ENCODE results near the gene RBBP8NL.

Gene RBBP8NL

GRCh38 chr20:62389601-62390087, 37.7 kb downstream of the RBBP8NL start:
- ATAC-seq, result no peak
- 0 out of 2 replicates have a peak, but pooled peaks have one; percentile 18 for TF ChIP-seq CSRNP3 (CRISPR knock-in tag; IDR thresholded peaks at IDR 0.05)
- no peak for TF ChIP-seq ZNF8 (CRISPR knock-in tag; IDR thresholded peaks at IDR 0.05)

DNA sequence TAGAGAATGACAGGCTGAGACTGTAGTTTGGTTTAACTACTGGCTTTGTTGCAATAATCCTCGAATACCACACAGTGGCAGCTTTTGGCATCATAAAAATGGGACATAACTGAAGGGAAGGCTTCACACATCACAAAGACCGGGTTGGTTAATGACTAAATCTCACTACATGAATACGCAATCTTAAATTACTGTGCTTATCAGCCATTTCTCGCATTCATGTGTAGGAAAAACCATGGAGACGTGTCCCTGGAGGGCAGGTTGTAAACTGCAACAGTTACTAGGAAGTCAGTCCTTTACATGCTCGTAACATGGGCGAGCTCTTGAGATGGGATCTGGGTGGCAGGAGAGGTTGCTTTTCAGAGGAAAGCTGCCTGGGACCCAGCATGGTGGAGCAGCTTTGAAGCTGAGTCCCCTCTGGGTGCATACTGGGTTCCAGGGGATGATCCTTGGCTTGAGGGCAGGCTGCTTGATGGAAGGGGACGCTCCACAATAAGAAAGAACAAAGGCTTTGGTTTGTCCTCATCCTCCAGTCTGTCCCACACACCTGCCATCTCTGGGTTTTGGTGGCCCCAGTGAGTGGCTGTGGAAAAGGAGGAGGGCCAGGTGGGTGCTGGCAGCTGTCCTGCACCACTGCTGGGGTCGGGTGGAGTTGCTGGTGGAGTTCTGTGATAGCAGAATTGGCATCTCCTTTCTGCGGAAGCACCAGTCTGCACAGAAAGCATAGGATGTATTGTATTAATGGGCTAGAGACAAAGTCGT, 38.3 kb downstream of the RBBP8NL start:
- ATAC-seq, result no peak
- TF ChIP-seq ZFP3 (CRISPR knock-in tag; IDR thresholded peaks at IDR 0.05), result no peak
- TF ChIP-seq ZNF8 (CRISPR knock-in tag; IDR thresholded peaks at IDR 0.05), result no peak
- no peak for TF ChIP-seq ESRRG (CRISPR knock-in tag; IDR thresholded peaks at IDR 0.05)
- no peak for TF ChIP-seq GLIS3 (CRISPR knock-in tag; IDR thresholded peaks at IDR 0.05)
- TF ChIP-seq CSRNP3 (CRISPR knock-in tag; IDR thresholded peaks at IDR 0.05), result no peak
- no peak for TF ChIP-seq TSHZ2 (CRISPR knock-in tag; IDR thresholded peaks at IDR 0.05)
- TF ChIP-seq ZNF565 (CRISPR knock-in tag; conservative IDR thresholded peaks at IDR 0.05; ENCODE audit: low read depth), result no peak
- no peak for TF ChIP-seq BACH2 (CRISPR knock-in tag; IDR thresholded peaks at IDR 0.05; ENCODE audit: borderline replicate concordance)
- no peak for TF ChIP-seq RARB (CRISPR knock-in tag; IDR thresholded peaks at IDR 0.05)
- no peak for TF ChIP-seq TOX (CRISPR knock-in tag; IDR thresholded peaks at IDR 0.05; ENCODE audit: borderline replicate concordance)
- no peak for TF ChIP-seq PATZ1 (CRISPR knock-in tag; IDR thresholded peaks at IDR 0.05; ENCODE audit: borderline replicate concordance)

DNA sequence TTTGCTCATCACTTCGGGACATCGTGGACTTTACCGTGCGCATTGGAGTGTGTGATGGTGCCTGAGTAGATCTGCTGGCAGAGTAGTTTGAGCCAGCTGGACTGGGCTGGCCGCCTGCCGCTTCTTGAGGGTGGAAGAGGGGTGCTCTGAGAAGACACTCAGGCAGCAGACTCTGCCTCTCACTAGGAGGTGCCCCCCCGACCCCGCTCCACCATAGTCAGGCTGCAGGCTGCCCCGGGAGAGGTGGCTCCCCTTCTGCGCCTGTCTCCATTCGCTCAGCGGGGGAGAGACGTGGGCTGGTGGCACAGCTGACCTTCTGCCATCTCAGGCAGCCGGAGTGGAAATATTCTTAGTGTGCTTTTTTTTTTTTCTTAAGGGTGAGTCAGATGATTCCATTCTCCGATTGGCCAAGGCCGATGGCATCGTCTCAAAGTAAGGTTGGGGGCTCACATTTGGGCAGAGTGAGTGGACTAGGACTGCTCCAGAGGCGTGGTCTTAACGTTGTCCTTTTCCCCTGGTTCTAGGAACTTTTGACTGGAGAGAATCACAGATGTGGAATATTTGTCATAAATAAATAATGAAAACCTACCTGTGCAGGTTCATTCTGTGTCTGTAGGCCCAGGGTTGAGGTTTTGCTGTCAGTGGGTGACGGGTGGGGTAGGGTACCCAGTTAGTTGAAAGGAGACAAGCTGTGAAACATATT, 39.3 kb downstream of the RBBP8NL start:
- no peak for TF ChIP-seq TOX (CRISPR knock-in tag; IDR thresholded peaks at IDR 0.05; ENCODE audit: borderline replicate concordance)
- TF ChIP-seq POU6F1 (CRISPR knock-in tag; IDR thresholded peaks at IDR 0.05; ENCODE audit: borderline replicate concordance, low read depth), result no peak
- no peak for TF ChIP-seq PATZ1 (CRISPR knock-in tag; IDR thresholded peaks at IDR 0.05; ENCODE audit: borderline replicate concordance)
- TF ChIP-seq PPARA (CRISPR knock-in tag; IDR thresholded peaks at IDR 0.05; ENCODE audit: borderline replicate concordance), result no peak
- TF ChIP-seq GLIS3 (CRISPR knock-in tag; IDR thresholded peaks at IDR 0.05), result no peak
- TF ChIP-seq ZFP30 (CRISPR knock-in tag; IDR thresholded peaks at IDR 0.05), result no peak
- TF ChIP-seq TCF4 (CRISPR knock-in tag; IDR thresholded peaks at IDR 0.05; ENCODE audit: borderline replicate concordance), result no peak
- TF ChIP-seq ZNF565 (CRISPR knock-in tag; conservative IDR thresholded peaks at IDR 0.05; ENCODE audit: low read depth), result no peak
- no peak for ATAC-seq

All from SK-N-SH treated with all-trans-retinoic acid at 6 μM for 48 hours (cell line).